ENCODE data around the gene MCOLN1.
"Not testable (repeated sequence)": the region's sequence is repeated elsewhere in the genome, so short reads cannot be mapped to it uniquely, and the experiment has no call there.

The MCOLN1 gene

DNA sequence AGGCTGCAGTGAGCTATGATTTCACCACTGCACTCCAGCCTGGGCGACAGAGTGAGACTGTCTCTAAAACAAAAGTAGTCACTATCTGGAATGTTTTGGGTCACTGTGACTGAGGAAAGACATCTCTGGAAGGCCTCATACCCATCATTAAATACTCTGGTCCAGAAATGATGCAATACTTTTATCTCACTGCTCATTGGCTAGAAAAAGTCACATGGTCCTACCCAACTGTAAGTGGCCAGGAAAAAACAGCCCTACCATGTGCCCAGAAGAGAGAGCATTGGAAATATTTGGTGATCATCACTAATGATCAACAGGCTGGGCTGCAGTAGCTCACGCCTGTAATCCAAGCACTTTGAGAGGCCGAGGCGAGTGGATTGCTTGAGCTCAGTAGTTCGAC, 42.9 kb downstream of the MCOLN1 start:
- DNase-seq (ENCODE audit: low read depth in 2 of 2, low spot score in 1 of 2), result no peak

DNA sequence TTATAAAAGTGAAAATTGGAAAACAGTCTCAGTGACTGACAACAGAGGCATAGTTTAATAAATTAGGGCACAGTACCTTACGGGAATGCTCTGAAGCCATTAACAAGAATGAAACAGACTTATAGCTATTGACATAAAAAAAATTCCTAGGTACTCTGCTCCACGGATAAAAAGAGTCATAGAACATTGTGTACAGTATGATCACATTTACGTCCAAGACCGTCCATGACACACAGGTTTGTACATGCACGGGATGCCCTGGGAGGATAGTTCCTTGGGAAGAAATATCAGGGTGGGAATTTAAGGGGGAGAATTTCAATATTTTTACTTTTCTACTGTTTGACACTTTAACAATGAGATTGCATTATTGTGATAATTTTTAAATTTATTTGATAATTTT, 48.3 kb downstream of the MCOLN1 start:
- DNase-seq (ENCODE audit: low read depth in 2 of 2, low spot score in 1 of 2), result no peak

DNA sequence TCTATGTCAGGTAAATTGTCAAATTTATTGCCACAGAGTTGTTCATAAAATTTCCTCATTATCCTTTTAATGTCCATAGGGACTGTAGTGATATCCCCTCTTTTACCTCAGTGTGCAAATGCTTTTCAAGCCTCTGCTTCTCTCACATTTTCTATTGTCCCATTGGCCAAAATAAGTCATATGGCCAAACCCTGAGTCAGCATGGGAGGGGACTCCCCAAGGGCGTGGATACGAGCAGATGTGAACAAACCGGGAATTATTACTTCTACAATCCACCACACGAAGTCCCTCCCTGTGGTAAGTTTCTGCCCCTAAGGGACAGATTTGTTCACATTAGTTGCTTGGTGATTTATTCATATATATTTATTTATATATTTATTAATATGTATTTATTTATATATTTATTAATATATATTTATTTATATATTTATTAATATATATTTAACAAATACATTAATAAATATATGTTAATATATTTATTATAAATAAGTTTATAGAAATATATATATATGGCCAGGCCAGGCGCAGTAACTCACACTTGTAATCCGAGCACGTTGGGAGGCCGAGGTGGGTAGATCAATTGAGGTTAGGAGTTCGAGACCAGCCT, 53.1 kb downstream of the MCOLN1 start:
- no peak for DNase-seq (ENCODE audit: low read depth in 2 of 2, low spot score in 1 of 2)

DNA sequence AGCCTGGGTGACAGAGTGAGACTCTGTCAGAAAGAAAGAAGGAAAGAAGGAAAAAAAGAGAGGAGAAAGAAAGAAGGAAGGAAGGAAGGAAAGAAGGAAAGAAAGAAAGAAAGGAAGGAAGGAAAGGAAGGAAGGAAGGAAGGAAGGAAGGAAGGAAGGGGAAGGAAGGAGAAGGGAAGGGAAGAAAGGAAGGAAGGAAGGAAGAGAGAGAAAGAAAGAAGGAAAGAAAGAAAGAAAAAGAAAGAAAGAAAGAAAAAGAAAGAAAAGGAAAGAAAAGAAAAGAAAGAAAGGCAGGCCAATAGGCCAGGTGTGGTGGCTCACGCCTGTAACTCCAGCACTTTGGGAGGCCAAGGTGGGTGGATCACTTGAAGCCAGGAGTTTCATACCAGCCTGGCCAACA, 55.0 kb downstream of the MCOLN1 start:
- not testable (repeated sequence) for DNase-seq (ENCODE audit: low read depth in 2 of 2, low spot score in 1 of 2)

DNA sequence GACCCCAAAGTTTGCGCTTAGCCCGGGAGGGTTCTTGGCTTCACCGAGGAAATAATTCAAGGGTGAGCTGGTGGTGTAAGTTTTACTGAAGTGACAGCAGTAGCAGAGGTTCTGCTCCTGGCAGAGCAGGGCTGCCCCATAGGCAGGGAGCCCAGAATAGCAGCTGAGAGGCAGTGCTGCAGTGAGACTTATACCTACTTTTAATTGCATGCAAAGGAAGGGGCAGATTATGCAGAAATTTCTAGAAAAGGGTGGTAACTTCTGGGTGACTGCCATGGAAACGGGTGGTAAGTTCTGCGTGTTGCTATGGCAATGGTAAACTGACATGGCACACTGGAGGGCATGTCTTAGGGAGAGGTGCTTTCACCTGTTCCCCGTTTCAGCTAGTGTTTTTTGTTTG, 55.7 kb downstream of the MCOLN1 start:
- DNase-seq (ENCODE audit: low read depth in 2 of 2, low spot score in 1 of 2), result no peak

DNA sequence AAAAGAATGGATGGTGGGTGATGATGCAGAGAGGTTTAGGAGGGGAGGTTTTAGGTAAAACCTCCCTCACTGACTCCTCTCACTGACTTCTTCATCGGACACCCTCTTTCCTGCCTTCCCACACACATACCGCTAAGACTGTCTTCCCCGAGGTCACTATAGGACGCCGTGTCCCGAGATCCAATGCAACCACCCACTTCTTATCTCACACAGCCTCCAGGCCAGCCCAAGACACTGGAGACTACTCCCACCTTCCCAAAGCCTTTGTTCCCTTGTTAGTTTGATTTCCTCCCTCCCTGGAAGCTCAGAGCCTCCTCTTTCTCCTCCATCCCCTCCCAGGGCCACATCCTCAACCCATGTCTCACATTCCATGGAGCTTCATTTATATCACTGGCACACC, 56.8 kb downstream of the MCOLN1 start:
- no peak for DNase-seq (ENCODE audit: low read depth in 2 of 2, low spot score in 1 of 2)

DNA sequence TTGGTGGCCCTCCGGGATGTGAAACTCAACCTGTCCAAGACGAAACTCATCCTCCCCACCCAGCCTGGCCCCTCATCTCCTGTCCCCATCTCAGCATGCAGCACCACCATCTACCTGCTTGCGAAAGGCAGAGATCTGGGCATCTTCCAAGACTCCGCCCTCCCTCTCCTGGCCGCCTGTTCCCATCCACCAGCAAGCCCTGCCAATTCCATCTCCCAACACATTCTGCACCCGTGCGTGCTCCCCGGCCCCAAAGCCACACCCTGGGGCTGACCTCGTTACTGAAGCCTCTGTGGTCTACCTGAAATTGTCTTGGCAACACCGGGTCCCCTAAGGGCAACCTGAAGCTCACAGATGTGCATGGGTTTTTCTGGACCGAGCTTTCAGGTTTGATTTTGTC, 60.0 kb downstream of the MCOLN1 start:
- DNase-seq (ENCODE audit: low read depth in 2 of 2, low spot score in 1 of 2), result no peak

Measured in stimulated activated CD8-positive, alpha-beta memory T cell treated with anti-CD3 and anti-CD28 coated beads, Interleukin-4, amount 100 ng/mL, for 1 hour (primary cell).